SW480 (cell line): ENCODE results near the gene INPPL1.

ENCODE experiments used
- DNase-seq: peaks from one replicate; pipeline ENCODE4 v3.0.0-alpha.2; 2016; ENCODE audit warnings: low spot score

Gene INPPL1

DNA sequence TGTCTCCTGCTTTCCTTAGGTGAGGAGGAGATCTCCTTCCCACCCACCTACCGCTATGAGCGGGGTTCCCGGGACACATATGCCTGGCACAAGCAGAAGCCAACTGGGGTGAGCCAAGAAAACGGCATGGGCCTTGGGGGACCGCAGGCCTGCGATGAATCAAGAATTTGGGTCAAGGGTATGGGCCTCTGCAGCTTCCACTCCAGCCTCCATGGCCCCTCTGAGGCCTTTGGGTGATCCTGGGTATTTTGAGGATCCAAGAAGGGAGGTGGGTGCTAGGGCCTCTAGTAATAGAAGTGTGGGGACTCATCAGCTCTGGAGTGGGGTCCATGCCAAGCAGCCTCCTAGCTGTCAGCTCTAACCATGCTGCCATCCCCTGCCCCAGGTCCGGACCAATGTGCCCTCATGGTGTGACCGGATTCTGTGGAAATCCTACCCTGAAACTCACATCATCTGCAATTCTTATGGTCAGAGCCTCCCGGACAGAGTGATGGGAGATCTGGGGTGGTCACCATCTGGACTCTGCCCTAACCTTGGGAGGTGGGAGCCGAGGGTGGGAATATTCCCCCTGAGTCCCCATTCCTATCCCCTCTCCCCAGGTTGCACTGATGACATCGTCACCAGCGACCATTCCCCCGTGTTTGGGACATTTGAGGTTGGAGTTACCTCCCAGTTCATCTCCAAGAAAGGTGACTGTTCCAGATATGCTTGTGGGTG lies 8.6 kb downstream of the INPPL1 start:
- DNase-seq: no peak

DNA sequence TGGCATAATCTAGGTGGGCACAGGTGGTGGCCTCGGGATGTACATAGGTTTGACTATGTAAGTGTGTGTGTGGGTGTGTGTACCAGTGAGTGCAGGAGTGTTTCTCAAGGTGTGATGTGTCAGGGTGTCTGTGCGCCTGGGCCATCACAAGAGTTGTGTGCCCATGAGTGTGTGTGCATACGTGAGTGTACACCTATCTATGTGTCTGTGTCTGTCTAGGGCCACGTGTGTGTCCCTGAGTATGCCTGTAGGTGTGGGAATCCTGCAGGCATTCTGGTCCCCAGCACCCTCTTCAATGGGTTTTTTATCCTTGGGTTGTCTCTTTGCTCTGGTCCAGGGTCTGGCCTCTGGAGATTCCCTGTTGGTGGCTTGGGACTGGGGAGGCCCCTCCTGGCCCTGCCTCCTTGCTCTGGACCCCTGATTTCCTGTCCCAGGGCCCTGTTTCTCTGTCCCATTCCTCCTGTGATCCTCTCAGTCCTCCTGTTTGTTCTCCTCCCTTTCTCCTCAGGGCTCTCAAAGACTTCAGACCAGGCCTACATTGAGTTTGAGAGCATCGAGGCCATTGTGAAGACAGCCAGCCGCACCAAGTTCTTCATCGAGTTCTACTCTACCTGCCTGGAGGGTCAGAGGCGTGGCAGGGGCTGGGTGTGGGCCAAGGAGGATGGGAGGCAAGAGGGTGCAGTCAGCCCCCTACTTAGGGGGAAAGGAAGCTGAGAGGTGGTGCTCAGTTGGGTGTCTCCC lies 9.4 kb downstream of the INPPL1 start:
- DNase-seq: no peak

DNA sequence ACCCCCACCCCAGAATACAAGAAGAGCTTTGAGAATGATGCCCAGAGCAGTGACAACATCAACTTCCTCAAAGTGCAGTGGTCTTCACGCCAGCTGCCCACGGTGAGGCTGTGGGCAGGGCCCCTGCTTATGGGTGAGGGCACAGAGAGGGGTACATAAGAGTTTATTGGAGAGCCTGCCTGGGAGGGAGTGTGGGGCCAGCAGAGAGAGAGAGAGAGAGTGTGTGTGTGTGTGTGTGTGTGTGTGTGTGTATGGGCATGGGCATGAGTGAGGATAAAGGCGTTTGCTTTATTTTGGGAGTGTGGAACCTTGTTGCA lies 9.9 kb downstream of the INPPL1 start:
- DNase-seq: no peak

DNA sequence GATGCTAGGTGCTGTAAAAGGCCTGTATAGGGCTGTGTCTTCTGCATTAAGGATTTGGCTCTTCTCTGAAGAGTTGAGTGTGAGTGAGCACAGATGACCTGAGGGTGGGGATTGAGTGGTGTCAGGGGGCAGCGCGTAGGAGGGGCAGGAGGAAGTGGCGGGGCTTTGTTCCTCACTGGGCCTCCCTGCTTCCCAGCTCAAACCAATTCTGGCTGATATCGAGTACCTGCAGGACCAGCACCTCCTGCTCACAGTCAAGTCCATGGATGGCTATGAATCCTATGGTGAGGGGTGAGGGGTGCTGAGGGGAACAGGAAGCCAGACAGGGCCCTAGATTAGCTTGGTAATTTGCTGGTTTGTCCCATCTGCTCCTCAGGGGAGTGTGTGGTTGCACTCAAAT lies 10.4 kb downstream of the INPPL1 start:
- no peak for DNase-seq

DNA sequence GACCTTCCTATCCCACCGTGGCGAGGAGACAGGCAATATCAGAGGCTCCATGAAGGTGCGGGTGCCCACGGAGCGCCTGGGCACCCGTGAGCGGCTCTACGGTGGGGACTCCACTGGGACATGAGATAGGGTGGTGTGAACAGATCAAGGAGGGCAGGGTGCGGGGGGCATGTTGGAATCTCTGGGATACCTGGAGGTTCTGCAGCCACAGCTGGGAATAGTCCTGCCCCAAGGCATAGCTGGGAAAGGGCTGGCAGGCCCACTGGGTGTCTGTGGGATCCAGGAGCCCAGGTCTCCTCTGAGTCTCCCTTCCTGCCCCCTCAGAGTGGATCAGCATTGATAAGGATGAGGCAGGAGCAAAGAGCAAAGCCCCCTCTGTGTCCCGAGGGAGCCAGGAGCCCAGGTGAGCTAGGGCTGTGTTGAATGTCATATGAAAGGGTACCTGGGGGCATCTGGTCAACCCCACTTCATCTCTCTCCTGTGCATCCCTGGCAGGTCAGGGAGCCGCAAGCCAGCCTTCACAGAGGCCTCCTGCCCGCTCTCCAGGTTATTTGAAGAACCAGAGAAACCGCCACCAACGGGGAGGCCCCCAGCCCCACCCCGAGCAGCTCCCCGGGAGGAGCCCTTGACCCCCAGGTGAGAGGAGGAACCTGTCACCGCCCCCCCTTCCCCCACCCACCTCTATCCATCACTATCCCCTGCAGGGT lies 10.9 kb downstream of the INPPL1 start:
- no peak for DNase-seq

DNA sequence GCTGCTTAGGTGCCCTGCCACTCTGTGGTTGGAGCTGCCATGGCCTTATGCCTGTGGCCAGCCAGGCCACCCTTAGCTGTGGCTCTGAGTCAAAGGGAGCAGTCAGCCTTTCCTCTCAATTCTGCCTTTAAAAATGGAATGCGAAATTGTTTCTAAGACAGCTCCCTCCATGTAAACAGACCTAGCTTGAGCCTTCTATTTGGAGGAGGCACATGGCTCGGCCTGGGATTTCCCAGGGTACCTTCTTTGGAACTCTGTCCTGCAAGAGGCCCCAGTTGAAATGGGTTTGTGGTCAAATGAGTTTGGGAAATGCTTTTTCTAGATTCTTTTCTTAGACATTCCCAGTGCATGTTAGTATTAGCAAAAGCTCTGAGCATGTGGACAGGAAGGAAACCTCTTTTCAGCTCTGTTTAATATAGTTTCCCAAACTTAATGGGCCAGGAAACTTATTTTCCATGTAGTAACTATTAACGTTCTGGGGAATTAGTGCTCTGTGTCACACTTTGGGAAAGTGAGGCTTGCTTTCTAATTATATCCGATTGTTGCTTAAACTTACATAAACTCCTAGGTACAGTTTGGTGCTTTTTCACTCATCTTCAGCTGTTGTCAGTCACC lies 11.6 kb downstream of the INPPL1 start:
- no peak for DNase-seq

DNA sequence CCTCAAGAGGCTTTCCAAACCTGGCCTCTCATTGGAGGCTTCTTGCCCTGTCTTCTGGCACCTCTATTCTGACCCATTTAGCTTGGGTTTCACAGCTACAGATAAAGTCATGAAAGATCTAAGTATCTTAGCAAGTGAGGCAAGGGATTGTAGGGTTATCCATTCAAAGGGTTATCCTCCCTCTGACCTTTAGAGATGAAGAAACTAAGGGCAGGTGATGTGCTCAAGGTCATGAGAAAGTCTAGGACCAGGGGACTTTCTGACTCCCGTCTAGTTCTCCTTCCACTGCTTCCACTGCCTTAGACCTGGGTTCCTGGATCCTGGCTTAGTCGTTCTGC lies 12.2 kb downstream of the INPPL1 start:
- no peak for DNase-seq

DNA sequence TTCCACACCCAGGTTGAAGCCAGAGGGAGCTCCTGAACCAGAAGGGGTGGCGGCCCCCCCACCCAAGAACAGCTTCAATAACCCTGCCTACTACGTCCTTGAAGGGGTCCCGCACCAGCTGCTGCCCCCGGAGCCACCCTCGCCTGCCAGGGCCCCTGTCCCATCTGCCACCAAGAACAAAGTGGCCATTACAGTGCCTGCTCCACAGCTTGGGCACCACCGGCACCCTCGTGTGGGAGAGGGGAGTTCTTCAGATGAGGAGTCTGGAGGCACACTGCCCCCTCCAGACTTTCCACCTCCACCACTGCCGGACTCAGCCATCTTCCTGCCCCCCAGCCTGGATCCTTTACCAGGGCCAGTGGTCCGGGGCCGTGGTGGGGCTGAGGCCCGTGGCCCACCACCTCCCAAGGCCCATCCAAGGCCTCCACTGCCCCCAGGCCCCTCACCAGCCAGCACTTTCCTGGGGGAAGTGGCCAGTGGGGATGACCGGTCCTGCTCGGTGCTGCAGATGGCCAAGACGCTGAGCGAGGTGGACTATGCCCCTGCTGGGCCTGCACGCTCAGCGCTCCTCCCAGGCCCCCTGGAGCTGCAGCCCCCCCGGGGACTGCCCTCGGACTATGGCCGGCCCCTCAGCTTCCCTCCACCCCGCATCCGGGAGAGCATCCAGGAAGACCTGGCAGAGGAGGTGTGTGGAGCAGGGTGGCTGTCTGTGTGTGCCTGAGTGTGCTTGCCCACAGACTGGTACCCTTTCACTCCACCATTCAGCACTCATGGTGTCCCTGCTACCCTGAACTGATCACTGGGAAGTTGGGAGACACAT lies 12.8 kb downstream of the INPPL1 start:
- DNase-seq: no peak

DNA sequence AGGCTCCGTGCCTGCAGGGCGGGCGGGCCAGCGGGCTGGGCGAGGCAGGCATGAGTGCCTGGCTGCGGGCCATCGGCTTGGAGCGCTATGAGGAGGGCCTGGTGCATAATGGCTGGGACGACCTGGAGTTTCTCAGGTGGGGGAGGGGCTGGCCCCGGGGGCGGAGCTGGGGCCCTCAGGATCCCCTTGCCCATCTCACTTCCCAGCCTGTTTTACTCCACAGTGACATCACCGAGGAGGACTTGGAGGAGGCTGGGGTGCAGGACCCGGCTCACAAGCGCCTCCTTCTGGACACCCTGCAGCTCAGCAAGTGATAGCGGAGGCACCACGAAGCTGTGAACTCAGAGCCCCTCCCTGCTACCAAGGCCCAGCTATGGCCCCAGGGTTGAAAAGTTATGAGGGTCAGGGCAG lies 13.5 kb downstream of the INPPL1 start:
- no peak for DNase-seq

DNA sequence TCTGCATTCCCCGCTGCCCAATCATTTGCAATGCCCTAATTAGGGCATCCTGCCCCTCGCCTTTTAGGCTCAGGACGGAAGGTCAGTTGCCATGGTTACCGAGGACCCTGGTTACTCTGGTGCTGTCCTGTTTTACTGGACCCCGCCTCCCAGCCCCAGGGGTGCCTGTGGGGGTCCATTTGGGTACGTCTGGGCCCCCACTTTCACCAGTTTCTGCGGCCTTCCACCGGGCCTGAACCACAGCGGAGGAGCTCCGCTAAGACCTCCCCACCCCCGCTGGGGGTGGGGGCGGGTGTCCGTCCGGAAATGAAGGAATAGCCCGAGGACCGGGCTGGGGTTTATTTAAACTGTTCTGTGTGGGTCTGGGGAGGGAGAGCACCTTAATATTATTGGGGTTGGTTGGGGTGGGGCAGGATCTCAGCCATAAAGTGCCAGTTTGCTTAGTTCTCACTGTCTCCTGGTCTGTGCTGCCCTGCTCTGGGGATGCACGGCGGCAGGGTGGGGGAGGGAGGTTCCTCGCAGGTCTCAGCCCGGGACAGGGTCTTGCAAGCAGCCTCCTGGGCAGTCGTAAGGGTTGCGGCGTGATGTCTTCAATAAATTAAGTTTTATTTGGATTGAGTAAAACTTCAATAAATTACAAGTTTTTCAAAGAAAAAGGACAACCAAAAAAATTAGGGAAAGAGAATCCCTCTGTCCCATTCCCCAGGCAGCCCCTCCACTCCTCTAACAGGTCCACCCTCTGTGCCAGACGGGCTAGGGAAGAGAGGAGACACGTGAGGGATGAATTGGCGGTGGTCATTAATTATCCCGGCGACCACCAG lies 14.1 kb downstream of the INPPL1 start:
- no peak for DNase-seq

DNA sequence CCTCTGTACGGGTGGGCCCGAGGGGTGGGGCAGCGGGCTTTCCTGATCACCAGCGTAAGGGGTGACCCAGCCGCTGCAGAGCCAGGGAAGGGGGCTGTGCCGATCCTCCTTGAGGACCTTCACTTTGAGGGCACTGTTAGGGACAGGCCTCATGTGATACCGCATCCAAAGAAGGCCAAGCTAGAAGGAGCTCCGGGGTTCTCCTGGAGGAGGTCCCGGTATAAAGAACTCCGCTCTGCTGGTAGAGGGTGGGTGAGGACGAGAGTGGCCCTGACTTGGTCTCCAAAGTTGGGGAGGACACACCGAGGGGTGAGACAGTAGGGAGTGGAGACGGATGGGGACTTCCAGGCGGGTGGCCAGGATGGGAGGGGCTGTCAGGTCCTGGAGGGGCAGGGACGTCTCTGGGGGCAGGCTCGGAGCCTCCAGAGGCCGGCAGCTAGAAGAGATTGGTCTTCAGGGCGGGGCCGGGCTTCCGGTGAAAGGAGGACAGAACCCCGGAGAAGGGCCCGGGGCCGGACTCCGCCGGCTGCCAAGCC lies 14.8 kb downstream of the INPPL1 start:
- DNase-seq: peak; percentile 39

DNA sequence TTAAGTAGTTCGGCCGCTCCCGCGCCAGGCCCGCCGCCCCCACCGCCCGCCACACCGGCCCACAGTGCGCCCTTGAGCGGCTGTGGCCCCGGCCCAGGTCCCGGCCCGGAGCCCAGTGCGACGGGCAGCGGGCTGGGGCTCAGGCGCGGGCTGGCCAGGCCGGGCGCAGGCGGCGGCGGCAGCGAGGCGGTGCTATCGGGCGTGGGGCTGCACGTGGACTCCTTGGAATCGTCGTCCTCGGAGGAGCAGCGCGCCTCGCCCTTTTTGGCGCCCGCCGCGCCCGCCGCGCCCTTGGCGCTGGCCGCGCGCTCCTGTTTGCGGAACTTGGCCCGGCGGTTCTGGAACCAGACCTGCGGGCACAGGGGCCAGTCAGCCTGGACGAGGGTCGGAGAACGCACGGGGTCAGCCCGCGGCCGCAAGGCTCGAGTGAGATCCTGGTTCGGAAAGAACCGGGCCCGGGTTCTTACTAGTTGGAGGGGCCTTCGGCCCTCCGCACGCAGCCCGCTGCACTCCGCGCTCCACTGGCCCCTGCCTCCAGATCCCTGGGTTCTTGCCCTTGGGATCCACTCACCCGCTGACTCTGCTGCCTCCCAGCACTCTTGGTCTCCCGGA lies 15.4 kb downstream of the INPPL1 start:
- no peak for DNase-seq

DNA sequence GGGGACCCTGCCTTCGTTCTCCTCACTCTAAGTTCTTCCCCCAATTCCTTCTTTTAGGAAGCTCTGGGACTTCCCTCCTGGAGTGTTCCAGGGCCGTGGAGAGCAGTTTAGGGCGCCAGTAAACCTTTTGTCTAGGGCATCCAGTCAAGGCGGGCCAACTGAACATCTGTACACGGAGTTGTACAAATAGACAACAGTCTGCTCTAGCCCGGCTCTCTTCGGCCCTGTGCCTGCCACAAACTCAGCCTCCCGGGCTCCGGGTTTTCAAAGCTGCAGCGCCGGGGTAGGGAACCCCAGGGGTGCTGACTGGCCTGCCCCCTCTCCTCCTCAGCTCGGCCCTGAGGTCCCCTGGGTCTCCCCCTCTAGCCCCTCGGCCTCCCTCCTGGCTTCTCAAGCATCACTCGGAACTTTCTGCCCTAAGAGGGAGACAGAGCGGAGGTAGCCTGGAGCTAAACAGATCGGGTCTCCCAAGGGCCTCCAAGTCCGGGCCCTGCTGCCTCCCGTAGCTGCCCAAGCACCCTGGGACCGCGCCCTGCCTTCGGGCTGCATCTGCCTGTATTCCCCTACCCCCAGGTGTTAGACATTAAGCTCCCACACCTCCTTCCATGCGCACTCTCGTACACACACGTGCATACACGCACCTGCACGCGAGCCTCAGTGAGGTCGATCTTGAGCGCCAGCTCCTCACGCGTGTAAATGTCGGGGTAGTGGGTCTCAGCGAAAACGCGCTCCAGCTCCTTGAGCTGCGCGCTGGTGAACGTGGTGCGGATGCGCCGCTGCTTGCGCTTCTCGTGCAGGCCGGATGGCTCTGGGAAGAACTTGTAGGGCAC lies 16.1 kb downstream of the INPPL1 start:
- DNase-seq: no peak

DNA sequence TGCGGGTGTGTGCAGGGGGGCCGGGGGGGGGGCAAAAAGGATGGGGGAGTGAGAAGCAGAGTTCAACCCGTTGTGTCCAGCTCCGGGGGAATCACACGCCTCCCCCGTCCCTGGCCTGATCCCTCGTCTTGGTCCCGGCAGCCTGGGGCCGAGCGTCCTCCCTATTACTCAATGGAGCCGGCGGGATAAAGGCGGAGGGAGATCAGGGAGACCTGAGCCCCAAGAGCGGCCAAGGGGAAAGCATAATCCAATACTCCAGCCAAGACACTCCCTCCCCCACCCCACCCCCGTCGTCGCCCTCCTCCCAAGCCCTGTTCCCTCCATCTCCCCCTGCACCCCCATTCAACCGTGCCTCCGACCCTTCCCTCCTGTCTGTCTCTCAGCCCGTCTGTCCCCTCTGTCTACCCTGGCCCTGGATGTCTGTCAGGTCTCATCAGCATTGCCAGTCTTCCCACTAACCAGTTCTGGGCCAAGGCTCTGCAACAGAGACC lies 16.8 kb downstream of the INPPL1 start:
- DNase-seq: no peak

DNA sequence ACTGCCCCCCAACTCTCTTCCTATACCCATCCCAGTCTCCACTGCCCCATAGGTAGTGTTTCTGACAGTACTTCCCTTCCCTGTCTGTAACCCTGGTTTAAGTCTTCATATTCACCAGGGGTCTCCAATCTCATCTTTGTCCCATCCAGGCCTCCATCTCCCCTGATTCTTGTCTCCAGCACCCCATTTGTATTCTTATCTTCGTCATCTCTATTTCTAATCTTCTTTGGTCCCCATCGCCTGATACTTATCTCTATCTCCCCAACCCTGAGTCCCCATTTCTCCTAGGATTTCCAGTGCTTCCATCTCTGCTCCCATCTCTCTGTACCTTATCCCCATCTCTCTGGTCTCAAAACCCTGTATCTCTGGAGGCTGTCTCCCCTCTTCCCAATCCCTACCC lies 17.6 kb downstream of the INPPL1 start:
- DNase-seq: no peak

DNA sequence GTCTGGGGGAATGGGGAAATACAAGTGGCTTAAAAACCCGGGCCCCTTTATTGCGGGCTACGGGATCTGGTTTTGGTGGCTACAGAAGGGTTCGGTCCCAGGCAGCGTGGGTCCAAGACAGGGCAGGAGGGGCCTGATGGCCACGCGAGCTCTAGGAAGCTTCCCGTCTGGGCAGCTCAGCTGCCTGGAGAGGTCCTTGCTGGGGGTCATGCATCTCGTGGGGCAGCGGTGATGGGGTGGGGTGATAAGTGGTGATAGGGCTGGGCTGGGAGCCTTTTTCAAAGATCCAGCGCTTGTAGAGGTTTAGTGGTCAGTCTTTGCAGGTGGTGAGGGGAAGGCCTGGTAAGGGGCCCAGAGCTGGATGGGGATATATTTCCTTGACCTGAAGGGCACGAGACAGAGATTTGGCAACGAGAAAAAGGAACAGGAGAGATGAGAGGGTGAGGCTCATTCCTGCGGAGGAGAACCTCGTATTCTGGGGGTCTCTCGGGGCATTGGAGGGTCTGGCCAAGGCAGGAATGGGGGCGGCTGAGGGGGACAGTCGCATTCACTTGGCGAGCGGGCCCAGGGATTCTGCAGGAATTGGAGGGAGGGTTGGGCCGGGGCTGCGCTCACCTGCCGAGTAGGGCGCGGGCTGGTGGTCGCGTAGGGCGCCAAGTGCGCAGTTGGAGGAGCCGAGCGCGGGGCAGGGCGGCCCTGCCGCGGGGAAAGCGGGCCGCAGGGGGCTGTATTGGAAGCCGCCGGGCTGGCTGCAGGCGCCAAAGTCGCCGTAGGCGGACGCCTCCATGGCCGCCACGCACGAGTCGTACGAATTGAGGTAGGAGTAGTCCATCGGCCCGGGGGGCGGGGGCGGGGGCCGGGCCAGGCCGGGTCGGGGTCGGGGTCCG lies 18.8 kb downstream of the INPPL1 start:
- no peak for DNase-seq

DNA sequence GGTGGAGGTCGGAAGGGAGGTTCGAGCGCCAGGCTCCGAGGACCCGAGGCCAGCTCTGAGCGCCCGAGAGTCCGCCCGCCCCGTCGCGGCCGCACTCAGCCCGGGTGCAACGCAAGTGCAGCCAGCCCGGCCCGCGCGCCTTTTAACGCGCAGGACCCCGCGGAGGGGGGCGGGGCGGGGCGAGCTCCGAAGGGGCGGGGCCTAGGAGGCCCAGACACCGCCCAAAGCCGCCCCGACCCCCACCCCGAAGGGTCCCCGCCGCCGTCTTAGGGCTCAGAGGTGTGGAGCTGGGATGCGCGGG lies 19.4 kb downstream of the INPPL1 start, which contains the start of gene PHOX2A:
Gene PHOX2A, minus strand, starts transcription at position 117 of the 301 bp plus-strand sequence. CDS start 172 bp downstream, outside the sequence.
- no peak for DNase-seq
